IMR-90 (cell line): ENCODE data around the gene ACYP2. TPM values are rescaled to one million over a fixed set of nuclear protein-coding genes. Genes with fewer than 3 reads are reported as not detected.

Experiments used
- ATAC-seq: fragments of 200-7000 bp; cut with Tn5 transposase; 2 replicates; pipeline ENCODE4 v1.9.1; 2020; ENCODE audit warnings: low read depth, mild to moderate bottlenecking, moderate library complexity
- BruUV-seq: library from RNA; stranded (reverse); fragments of 400-500 nt; replicated peaks from 2 replicates; lab custom pipeline; 2021; lab: Mats Ljungman, UMichigan
- CTCF ChIA-PET: fragments of 300-600 bp; formaldehyde crosslinking; extraction: SDS; loops from one replicate; lab custom pipeline; 2021; ENCODE audit warnings: antibody characterized with exemption; lab: Yijun Ruan, JAX
- POLR2A ChIA-PET: fragments of 300-600 bp; sonication (Branson Sonifier 250); formaldehyde crosslinking; loops from one replicate; lab custom pipeline; 2022; ENCODE audit warnings: antibody characterized with exemption; ENCODE audit not compliant: unreplicated experiment; lab: Charles Lee
- DNase-seq: peaks from one replicate; pipeline ENCODE4 v3.0.0; 2013
- H2AFZ ChIP-seq: replicated peaks from 2 replicates; pipeline ENCODE3; 2013; ENCODE audit warnings: low read length, mild to moderate bottlenecking; ENCODE audit not compliant: poor library complexity
- H2AK5ac ChIP-seq: 2 replicates; pipeline ENCODE4 v1.6.1; 2013; ENCODE audit warnings: low read depth, low read length, inconsistent platforms
- H2AK9ac ChIP-seq: replicated peaks from 2 replicates; pipeline ENCODE3; 2013; ENCODE audit warnings: mild to moderate bottlenecking, low read depth, low read length, moderate library complexity; ENCODE audit not compliant: poor library complexity
- H2BK120ac ChIP-seq: 2 replicates; pipeline ENCODE4 v1.6.1; 2013; ENCODE audit warnings: low read depth, low read length, inconsistent platforms
- H2BK15ac ChIP-seq: 3 replicates; pipeline ENCODE4 v1.6.1; 2013; ENCODE audit warnings: low read depth, low read length, inconsistent platforms
- H2BK20ac ChIP-seq: 2 replicates; pipeline ENCODE4 v1.6.1; 2013; ENCODE audit warnings: low read depth, mild to moderate bottlenecking, inconsistent platforms, low read length, moderate library complexity
- H2BK5ac ChIP-seq: 2 replicates; pipeline ENCODE4 v1.6.1; 2013; ENCODE audit warnings: mild to moderate bottlenecking, low read depth, low read length, inconsistent platforms; ENCODE audit not compliant: poor library complexity, severe bottlenecking
- H3K14ac ChIP-seq: replicated peaks from 2 replicates; pipeline ENCODE4 v1.6.1; 2013; ENCODE audit warnings: low read depth, low read length, inconsistent platforms
- H3K18ac ChIP-seq: 2 replicates; pipeline ENCODE4 v1.6.1; 2013; ENCODE audit warnings: low read depth, low read length, control low read depth
- H3K23ac ChIP-seq: 2 replicates; pipeline ENCODE4 v1.6.1; 2013; ENCODE audit warnings: low read depth, low read length, inconsistent platforms
- H3K27ac ChIP-seq: 2 replicates; pipeline ENCODE4 v1.5.1; 2013; ENCODE audit warnings: mild to moderate bottlenecking, control low read depth, low read length; ENCODE audit not compliant: insufficient read depth
- H3K27me3 ChIP-seq: 2 replicates; pipeline ENCODE4 v1.6.1; 2013; ENCODE audit warnings: low read length; ENCODE audit not compliant: control insufficient read depth, insufficient read depth
- H3K36me3 ChIP-seq: 2 replicates; pipeline ENCODE4 v1.6.1; 2013; ENCODE audit warnings: low read length, mixed read lengths; ENCODE audit not compliant: control insufficient read depth, insufficient read depth
- H3K4ac ChIP-seq: 2 replicates; pipeline ENCODE4 v1.6.1; 2013; ENCODE audit warnings: low read depth, low read length, inconsistent platforms
- H3K4me1 ChIP-seq: 2 replicates; pipeline ENCODE4 v1.6.1; 2013; ENCODE audit warnings: low read length, mixed read lengths; ENCODE audit not compliant: control insufficient read depth, insufficient read depth
- H3K4me2 ChIP-seq: 2 replicates; pipeline ENCODE4 v1.6.1; 2013; ENCODE audit warnings: low read depth, mild to moderate bottlenecking, control low read depth, low read length, moderate library complexity
- H3K4me3 ChIP-seq: 2 replicates; pipeline ENCODE4 v1.5.1; 2013; ENCODE audit warnings: low read depth, mild to moderate bottlenecking, control low read depth, low read length, moderate library complexity; ENCODE audit not compliant: insufficient read depth
- H3K56ac ChIP-seq: 2 replicates; pipeline ENCODE4 v1.6.1; 2013; ENCODE audit warnings: low read length, inconsistent platforms; ENCODE audit not compliant: insufficient read depth; ENCODE audit errors: extremely low read depth
- H3K79me1 ChIP-seq, 2 experiments: 2 replicates each; pipeline ENCODE4 v1.6.1; 2013; ENCODE audit warnings: low read length in 2 of 2, inconsistent platforms in 1 of 2, low read depth in 1 of 2
- H3K9ac ChIP-seq: 2 replicates; pipeline ENCODE4 v1.6.1; 2013; ENCODE audit warnings: low read depth, low read length, control low read depth
- H3K9me1 ChIP-seq: 2 replicates; pipeline ENCODE4 v1.6.1; 2013; ENCODE audit warnings: low read length, inconsistent platforms; ENCODE audit not compliant: insufficient read depth
- H3K9me3 ChIP-seq: 2 replicates; pipeline ENCODE4 v1.6.1; 2013; ENCODE audit warnings: low read length; ENCODE audit not compliant: control insufficient read depth, insufficient read depth
- H4K20me1 ChIP-seq: 2 replicates; pipeline ENCODE4 v1.6.1; 2013; ENCODE audit warnings: low read length, inconsistent platforms; ENCODE audit not compliant: insufficient read depth
- H4K5ac ChIP-seq: 2 replicates; pipeline ENCODE4 v1.6.1; 2013; ENCODE audit warnings: mild to moderate bottlenecking, low read depth, low read length, control low read depth
- H4K8ac ChIP-seq, 2 experiments: 2 replicates each; pipeline ENCODE4 v1.6.1; 2013; ENCODE audit warnings: low read depth in 2 of 2, low read length in 2 of 2, control low read depth in 1 of 2, inconsistent platforms in 1 of 2
- H4K91ac ChIP-seq: 2 replicates; pipeline ENCODE4 v1.6.1; 2013; ENCODE audit warnings: low read depth, low read length, inconsistent platforms; ENCODE audit not compliant: insufficient read depth
- BHLHE40 ChIP-seq: fragments of 150-350 bp; IDR thresholded peaks from 2 replicates; pipeline ENCODE4 v1.6.1; 2016; ENCODE audit warnings: mild to moderate bottlenecking, low read depth, low read length
- CEBPB ChIP-seq: IDR thresholded peaks from 2 replicates; pipeline ENCODE4 v1.6.1; 2012; ENCODE audit warnings: low read depth, low read length, improper control_type of control experiment
- CHD1 ChIP-seq: IDR thresholded peaks from 2 replicates; pipeline ENCODE4 v1.6.1; 2012; ENCODE audit warnings: low read depth, low read length, improper control_type of control experiment
- CTCF ChIP-seq: conservative IDR thresholded peaks from 2 replicates; pipeline ENCODE4 v1.5.1; 2012; ENCODE audit warnings: mild to moderate bottlenecking, low read depth, low read length, improper control_type of control experiment
- ELK1 ChIP-seq: fragments of 150-350 bp; IDR thresholded peaks from 2 replicates; pipeline ENCODE4 v1.6.1; 2016; ENCODE audit warnings: low read depth, mild to moderate bottlenecking, low read length, moderate library complexity, borderline replicate concordance
- FOS ChIP-seq: fragments of 150-350 bp; IDR thresholded peaks from 2 replicates; pipeline ENCODE4 v1.6.1; 2016; ENCODE audit warnings: low read depth, low read length
- MAFK ChIP-seq: IDR thresholded peaks from 2 replicates; pipeline ENCODE4 v1.6.1; 2012; ENCODE audit warnings: low read depth, low read length, improper control_type of control experiment
- MAZ ChIP-seq: IDR thresholded peaks from 2 replicates; pipeline ENCODE4 v1.6.1; 2012; ENCODE audit warnings: low read depth, mild to moderate bottlenecking, low read length, improper control_type of control experiment, moderate library complexity, borderline replicate concordance
- MXI1 ChIP-seq: IDR thresholded peaks from 2 replicates; pipeline ENCODE4 v1.6.1; 2012; ENCODE audit warnings: low read depth, mild to moderate bottlenecking, low read length, moderate library complexity, borderline replicate concordance
- NFE2L2 ChIP-seq: fragments of 150-350 bp; IDR thresholded peaks from 2 replicates; pipeline ENCODE4 v1.6.1; 2016; ENCODE audit warnings: low read depth, mild to moderate bottlenecking, low read length
- POLR2A ChIP-seq: IDR thresholded peaks from 2 replicates; pipeline ENCODE4 v1.6.1; 2012; ENCODE audit warnings: mild to moderate bottlenecking, low read depth, low read length
- RAD21 ChIP-seq: IDR thresholded peaks from 2 replicates; pipeline ENCODE4 v1.6.1; 2012; ENCODE audit warnings: low read length, improper control_type of control experiment
- RCOR1 ChIP-seq: IDR thresholded peaks from 2 replicates; pipeline ENCODE4 v1.6.1; 2012; ENCODE audit warnings: mild to moderate bottlenecking, low read length, improper control_type of control experiment; ENCODE audit not compliant: insufficient replicate concordance
- RFX5 ChIP-seq: IDR thresholded peaks from 2 replicates; pipeline ENCODE4 v1.8.0; 2012; ENCODE audit warnings: low read depth, mild to moderate bottlenecking, low read length, moderate library complexity
- SMC3 ChIP-seq: fragments of 150-350 bp; IDR thresholded peaks from 2 replicates; pipeline ENCODE4 v1.6.1; 2016; ENCODE audit warnings: low read depth, mild to moderate bottlenecking, antibody characterized with exemption, low read length, moderate library complexity
- USF2 ChIP-seq: fragments of 150-350 bp; IDR thresholded peaks from 2 replicates; pipeline ENCODE4 v1.6.1; 2017; ENCODE audit warnings: mild to moderate bottlenecking, antibody characterized with exemption, low read length, low read depth
- WGBS, 2 experiments: methylation state at CpG; one replicate each; pipeline versions ENCODE4 v1.1.5 to v1.1.7; 2013; ENCODE audit warnings: missing lambda C conversion rate in 2 of 2; ENCODE audit not compliant: insufficient read length in 1 of 2; ENCODE audit errors: extremely low coverage in 2 of 2; 5-methylcytosine and 5-hydroxymethylcytosine counted together
- dilution Hi-C: fragments of 300-500 bp; cut with HindIII; formaldehyde crosslinking; loops from one replicate; pipeline ENCODE4 v1.14.3; 2018; ENCODE audit warnings: low sequenced_read_pairs; ENCODE audit not compliant: unreplicated experiment
- in situ Hi-C: fragments of 300-500 bp; cut with MboI; formaldehyde crosslinking; loops from 3 replicates; pipeline ENCODE4 v1.14.3; 2019; ENCODE audit warnings: low sequenced_read_pairs, inconsistent platforms, mixed read lengths
- intact Hi-C: fragments of 100-400 bp; cut with micrococcal nuclease; formaldehyde crosslinking; loops from 2 replicates; pipeline ENCODE4 v1.10.0; 2022
- polyA plus RNA-seq, 3 experiments: library from polyadenylated mRNA; depleted of rRNA; stranded (reverse); fragments of >200 nt; gene quantifications; 2 replicates each; pipeline ENCODE4 v1.2.3, GENCODE V29; 2012; ENCODE audit warnings: low replicate concordance in 1 of 3
- total RNA-seq: library from RNA; depleted of rRNA; stranded (reverse); fragments of >200 nt; gene quantifications from 2 replicates; pipeline ENCODE4 v1.2.3, GENCODE V29; 2012

The ACYP2 gene
- total and polyA plus RNA-seq, 2 of the 4 experiments (the other 2 are of a cell fraction): 3.9 to 7.4 TPM

GRCh38 chr2:54325148-54325547, 209.7 kb downstream of the ACYP2 start:
- no peak overlapping the region for H2BK15ac ChIP-seq
- H3K9ac ChIP-seq: no peak overlapping the region
- intact Hi-C loops: no loop called here
- H3K79me1 ChIP-seq: no peaks in the 10 kb centered on the region
- H3K14ac ChIP-seq: no peak overlapping the region
- H3K4me2 ChIP-seq: no peak overlapping the region
- no peak overlapping the region for H2BK20ac ChIP-seq
- H4K5ac ChIP-seq: no peak overlapping the region
- H2AK9ac ChIP-seq: no peak overlapping the region
- no peak for TF ChIP-seq FOS
- no peak for TF ChIP-seq USF2
- TF ChIP-seq SMC3: no peak
- no peak for TF ChIP-seq BHLHE40
- no peak for TF ChIP-seq POLR2A
- TF ChIP-seq RCOR1: no peak
- no peak for TF ChIP-seq MAZ
- TF ChIP-seq RAD21: no peak
- TF ChIP-seq RFX5: no peak
- TF ChIP-seq ELK1: no peak
- TF ChIP-seq NFE2L2: no peak
- TF ChIP-seq MAFK: no peak
- no peak for TF ChIP-seq CHD1
- TF ChIP-seq CTCF: no peak
- no peak for TF ChIP-seq MXI1
- no peak for TF ChIP-seq CEBPB
- POLR2A ChIA-PET: no interaction called here
- no peaks in the 10 kb centered on the region for H3K36me3 ChIP-seq
- H3K4ac ChIP-seq: no peak overlapping the region
- H3K4me3 ChIP-seq: no peak overlapping the region
- dilution Hi-C loops: no loop called here
- no peak overlapping the region for H3K56ac ChIP-seq
- H2AK5ac ChIP-seq: no peak overlapping the region
- no peak overlapping the region for H2BK120ac ChIP-seq
- DNase-seq: no peak
- CTCF ChIA-PET: no interaction called here
- in situ Hi-C loops: no loop called here
- H4K91ac ChIP-seq: no peak overlapping the region
- BruUV-seq: no TSS peak
- no peak overlapping the region for H3K23ac ChIP-seq
- no peak overlapping the region for H3K18ac ChIP-seq
- H2BK5ac ChIP-seq: no peak overlapping the region
- H3K9me1 ChIP-seq: peaks cover 3% of the 10 kb centered on the region; the same call in 1 of the 2 replicates
- H3K27me3 ChIP-seq: peaks cover 2% of the 10 kb centered on the region; the same call in 1 of the 2 replicates
- peaks cover 8% of the 10 kb centered on the region for H3K9me3 ChIP-seq
- WGBS, 2 experiments: 67% methylated on average over 1 of the region's 1 CpG; no CpG with 5 or more reads in 1 of the 2 experiments
- H3K27ac ChIP-seq: no peak overlapping the region
- H4K8ac ChIP-seq: no peak overlapping the region
- H2AFZ ChIP-seq: no peak overlapping the region
- no peak for ATAC-seq
- no peaks in the 10 kb centered on the region for H4K20me1 ChIP-seq
- H3K4me1 ChIP-seq: peaks cover 2% of the 10 kb centered on the region
